Fibroblast of villous mesenchyme (primary cell): ENCODE measurements around the gene CEP350. TPM values are rescaled to one million over a fixed set of nuclear protein-coding genes. Genes with fewer than 3 reads are reported as not detected.

Experiments
- DNase-seq: peaks from one replicate; pipeline ENCODE4 v3.0.0-alpha.2; 2010; ENCODE audit warnings: low read depth
- H3K4me3 ChIP-seq: 2 replicates; pipeline ENCODE4 v1.5.1; 2011; ENCODE audit warnings: low read depth, mild to moderate bottlenecking, low read length
- total RNA-seq: library from RNA; depleted of rRNA; stranded (reverse); fragments of >200 nt; gene quantifications from 2 replicates; pipeline ENCODE4 v1.2.3, GENCODE V29; 2012
- TF ChIP-seq, protein P1 (sequence below): IDR thresholded peaks from 2 replicates; pipeline ENCODE4 v1.5.1; 2012; ENCODE audit warnings: low read depth, mild to moderate bottlenecking, low read length; ENCODE audit not compliant: insufficient read depth

CEP350 gene
- total RNA-seq, 1 donor: 72.1 TPM

DNA sequence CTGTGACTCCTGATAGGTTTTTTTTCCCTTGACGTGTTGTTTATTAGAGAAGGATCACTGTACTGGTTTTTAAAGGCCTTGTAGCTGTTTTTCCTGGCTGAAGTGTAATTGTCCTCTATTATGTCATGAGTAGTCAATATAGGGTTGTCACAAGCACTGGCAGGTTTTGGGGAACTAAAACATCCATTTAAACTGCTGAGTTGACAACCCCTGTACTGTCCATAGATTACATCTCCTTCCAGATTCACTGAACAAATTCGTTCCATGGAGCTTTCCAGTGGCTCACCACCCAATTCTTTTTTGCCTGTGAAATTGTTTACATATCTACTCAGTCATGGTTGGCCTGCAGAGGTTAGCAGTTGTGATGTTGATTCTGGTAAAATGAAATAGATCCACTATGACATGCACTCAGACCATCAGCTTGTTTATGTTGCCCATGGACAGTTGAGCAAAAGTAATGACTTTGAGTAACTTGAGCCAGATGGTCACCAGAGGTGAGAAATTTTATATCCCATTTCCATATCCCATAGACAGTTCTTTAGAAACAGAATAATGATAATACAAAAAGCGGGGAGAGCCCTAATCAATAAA lies 140.2 kb downstream of the CEP350 start:
- TF ChIP-seq, protein P1, sequence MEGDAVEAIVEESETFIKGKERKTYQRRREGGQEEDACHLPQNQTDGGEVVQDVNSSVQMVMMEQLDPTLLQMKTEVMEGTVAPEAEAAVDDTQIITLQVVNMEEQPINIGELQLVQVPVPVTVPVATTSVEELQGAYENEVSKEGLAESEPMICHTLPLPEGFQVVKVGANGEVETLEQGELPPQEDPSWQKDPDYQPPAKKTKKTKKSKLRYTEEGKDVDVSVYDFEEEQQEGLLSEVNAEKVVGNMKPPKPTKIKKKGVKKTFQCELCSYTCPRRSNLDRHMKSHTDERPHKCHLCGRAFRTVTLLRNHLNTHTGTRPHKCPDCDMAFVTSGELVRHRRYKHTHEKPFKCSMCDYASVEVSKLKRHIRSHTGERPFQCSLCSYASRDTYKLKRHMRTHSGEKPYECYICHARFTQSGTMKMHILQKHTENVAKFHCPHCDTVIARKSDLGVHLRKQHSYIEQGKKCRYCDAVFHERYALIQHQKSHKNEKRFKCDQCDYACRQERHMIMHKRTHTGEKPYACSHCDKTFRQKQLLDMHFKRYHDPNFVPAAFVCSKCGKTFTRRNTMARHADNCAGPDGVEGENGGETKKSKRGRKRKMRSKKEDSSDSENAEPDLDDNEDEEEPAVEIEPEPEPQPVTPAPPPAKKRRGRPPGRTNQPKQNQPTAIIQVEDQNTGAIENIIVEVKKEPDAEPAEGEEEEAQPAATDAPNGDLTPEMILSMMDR: no peak
- DNase-seq: peak; percentile 27
- H3K4me3 ChIP-seq: no peak overlapping the region

DNA sequence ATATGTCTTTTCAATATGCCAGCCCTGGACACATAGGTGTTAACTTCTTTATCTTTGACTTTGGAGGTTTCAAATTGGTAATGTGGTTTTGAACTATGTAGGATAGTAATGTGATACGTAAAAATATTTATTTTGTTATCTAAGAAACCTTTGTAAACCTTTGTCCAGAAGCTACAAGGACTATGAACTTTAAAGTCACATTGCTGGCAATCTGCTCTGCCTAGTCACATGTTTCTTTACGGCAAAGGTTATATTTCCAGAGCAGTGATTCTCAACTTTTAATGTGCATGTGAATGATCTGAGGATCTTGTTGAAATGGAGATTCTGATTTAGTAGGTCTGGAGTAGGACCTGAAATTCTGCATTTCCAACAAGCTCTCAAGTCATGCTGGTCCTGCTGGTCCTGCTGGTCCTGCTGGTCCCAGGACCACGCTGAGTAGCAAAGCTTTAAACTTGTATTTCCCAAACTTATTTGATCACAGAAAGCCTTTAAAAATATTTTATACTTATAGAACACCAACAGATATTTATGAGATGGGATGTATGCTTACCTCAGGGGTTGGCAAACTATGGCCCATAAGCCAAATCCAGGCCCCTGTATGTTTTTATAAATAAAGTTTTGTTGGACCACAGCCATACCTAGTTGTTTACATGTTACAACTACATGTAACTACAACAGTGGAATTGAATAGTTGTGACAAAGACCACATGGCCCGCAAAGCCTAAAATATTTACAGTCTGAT lies 142.1 kb downstream of the CEP350 start:
- TF ChIP-seq, protein P1: no peak
- peak; percentile 89 for DNase-seq
- H3K4me3 ChIP-seq: no peak overlapping the region

- no peak overlapping the region for H3K4me3 ChIP-seq
- TF ChIP-seq, protein P1: no peak
- no peak for DNase-seq
These were observed 142.7 kb downstream of the CEP350 start for GRCh38 chr1:180097326-180097605.

DNA sequence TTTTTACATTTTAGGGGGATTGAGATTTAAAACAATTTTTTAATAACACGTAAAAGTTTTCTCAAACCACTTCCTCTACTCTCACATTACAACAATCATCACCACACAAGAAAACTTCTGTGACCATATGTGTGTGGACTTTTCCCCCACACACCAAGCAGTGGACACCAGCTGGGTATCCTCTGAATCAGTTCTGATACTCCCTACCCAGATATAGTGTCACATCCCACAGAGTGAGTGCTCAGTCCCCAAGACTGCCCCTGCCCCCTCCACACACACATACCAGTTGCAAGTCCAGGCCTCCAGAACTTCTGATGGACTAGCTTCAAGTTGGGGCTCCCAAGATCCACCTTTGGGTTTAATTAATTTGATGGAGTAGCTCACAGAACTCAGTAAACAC lies 146.8 kb downstream of the CEP350 start:
- no peak for DNase-seq
- H3K4me3 ChIP-seq: no peak overlapping the region
- TF ChIP-seq, protein P1: no peak

DNA sequence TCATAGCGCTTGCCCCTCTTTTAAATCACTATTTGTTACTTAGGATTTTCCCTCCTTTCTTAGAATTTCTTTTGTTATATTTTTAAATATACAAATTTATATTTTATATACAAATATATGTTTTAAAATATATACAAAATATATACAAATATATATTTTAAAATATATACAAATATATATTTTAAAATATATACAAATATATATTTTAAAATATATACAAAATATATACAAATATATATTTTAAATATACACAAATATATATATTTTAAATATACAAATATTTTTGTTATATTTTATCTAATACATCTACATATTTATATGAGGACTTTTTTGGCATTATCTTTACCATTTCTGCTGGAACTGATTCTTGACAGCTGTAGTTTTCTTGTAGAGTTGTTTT lies 149.2 kb downstream of the CEP350 start:
- no peak for DNase-seq
- TF ChIP-seq, protein P1: no peak
- H3K4me3 ChIP-seq: no peak overlapping the region

DNA sequence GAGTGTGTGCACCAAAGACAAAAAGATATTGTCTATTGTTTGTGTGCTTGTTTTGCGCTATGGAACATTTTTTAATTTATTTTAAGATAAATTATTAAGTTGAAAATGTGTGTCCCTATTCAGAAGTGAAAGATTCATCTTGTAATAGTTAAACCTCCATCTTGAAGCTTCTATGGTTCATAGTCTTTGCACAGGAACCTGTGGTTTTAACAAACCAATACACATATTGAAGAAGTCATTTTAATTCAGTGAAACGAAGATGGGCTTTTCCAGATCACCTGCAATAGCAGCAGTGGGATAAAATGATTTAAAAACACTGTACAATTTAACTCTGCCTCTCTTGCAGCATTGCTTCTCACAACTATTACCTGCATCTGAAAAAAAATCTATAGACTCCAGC lies 157.5 kb downstream of the CEP350 start:
- TF ChIP-seq, protein P1: no peak
- no peak overlapping the region for H3K4me3 ChIP-seq
- no peak for DNase-seq

DNA sequence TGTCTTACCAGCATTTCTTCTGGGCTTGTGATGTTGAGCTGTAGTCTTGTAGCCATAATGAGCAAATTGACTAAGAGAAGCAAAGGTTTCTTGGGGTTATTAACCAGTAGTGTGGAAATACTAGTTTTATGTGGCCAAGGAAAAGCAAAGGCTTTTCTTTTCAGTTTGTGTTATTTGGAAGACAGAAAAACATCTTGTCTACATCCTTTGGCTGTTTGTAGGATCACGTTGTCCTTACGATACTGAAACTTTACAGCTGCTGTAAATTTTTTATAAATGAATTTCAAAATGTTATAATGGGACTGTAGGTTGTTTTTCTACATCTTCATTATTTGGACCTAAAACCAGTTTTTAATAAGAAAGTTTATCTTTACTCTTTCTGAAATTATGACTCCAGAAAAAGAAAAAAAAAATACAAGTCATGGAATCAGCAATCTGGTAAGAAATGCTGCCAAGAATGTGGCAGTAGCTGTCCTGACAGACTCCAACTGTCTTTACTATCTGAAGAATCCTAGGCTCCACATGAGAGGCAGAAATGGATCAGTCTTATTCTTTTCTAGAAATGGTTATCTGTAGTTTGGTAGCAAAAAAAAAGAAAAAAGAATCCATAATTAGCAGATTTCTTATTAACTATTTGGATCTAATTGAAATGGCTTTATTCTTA lies 158.5 kb downstream of the CEP350 start:
- H3K4me3 ChIP-seq: no peak overlapping the region
- DNase-seq: peak; percentile 70
- TF ChIP-seq, protein P1: no peak
